ENCODE data around the gene ATP9B. TPM values are rescaled to one million over a fixed set of nuclear protein-coding genes. Genes with fewer than 3 reads are reported as not detected.
A peak's percentile ranks its signal among the peaks of the same experiment; 100 is the strongest.

Gene ATP9B
- total and polyA plus RNA-seq, 10 of the 15 experiments (the other 5 are each of a cell fraction or from before 2014, with no cell fraction given) = 0.74 to 20.7 (median 12.9) TPM

DNA sequence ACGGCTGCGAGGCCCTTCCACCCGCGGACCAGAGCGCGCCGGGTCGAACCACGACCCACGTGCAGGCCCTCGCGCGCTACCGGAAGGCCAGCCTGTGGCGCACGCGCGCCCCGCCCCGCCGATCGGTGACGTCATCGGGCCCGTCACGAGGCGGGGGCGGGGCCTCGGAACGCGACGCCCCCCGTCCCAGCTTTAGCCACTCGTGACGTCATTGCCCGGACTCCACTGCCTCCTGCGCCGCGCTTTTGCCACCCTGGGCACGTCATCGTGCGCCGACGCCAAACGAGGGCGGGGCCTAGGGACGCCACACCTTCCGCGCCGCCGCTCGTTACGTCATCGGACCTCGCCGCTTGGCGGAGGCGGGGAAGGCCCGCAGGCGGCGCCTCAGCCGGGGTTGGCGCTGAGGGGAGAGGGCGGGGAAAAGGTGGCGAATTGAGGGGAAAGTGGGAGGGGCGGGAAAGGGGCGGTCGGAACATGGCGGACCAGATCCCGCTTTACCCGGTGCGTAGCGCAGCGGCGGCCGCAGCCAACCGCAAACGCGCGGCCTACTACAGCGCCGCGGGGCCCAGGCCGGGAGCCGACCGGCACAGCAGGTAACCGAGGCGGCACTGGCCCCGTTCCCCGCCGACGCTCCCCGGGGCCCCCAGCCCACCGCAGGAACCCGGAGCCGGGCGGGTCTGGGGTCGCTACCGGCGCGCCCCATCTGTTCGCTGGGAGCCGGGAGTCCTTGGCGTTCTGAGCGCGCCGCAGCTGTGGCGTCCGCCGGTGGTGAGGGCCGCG lies at the start of gene ATP9B (continued):
- TF ChIP-seq, protein P1, sequence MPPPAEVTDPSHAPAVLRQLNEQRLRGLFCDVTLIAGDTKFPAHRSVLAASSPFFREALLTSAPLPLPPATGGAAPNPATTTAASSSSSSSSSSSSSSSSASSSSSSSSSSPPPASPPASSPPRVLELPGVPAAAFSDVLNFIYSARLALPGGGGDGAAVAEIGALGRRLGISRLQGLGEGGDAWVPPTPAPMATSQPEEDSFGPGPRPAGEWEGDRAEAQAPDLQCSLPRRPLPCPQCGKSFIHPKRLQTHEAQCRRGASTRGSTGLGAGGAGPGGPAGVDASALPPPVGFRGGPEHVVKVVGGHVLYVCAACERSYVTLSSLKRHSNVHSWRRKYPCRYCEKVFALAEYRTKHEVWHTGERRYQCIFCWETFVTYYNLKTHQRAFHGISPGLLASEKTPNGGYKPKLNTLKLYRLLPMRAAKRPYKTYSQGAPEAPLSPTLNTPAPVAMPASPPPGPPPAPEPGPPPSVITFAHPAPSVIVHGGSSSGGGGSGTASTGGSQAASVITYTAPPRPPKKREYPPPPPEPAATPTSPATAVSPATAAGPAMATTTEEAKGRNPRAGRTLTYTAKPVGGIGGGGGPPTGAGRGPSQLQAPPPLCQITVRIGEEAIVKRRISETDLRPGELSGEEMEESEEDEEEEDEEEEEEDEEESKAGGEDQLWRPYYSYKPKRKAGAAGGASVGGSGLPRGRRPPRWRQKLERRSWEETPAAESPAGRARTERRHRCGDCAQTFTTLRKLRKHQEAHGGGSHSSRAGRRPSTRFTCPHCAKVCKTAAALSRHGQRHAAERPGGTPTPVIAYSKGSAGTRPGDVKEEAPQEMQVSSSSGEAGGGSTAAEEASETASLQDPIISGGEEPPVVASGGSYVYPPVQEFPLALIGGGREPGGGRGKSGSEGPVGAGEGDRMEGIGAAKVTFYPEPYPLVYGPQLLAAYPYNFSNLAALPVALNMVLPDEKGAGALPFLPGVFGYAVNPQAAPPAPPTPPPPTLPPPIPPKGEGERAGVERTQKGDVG (CRISPR knock-in tag; IDR thresholded peaks at IDR 0.05) = peak; percentile 64; the same call in 1 of the 2 replicates
- no peak for TF ChIP-seq YBX1 (IDR thresholded peaks at IDR 0.05)
- no peak for TF ChIP-seq NFXL1 (IDR thresholded peaks at IDR 0.05; ENCODE audit: borderline replicate concordance)
- TF ChIP-seq POLR2A (IDR thresholded peaks at IDR 0.05; ENCODE audit: low read depth, low read length) = peak; percentile 90
- peak in 1 of 2 experiments; percentile 67; a peak in 1 of 4 replicates for TF ChIP-seq EP300 (IDR thresholded peaks at IDR 0.05; ENCODE audit: borderline replicate concordance in 1 of 2, control insufficient read depth in 1 of 2, low read depth in 2 of 2, low read length in 2 of 2)
- peak; percentile 93 for TF ChIP-seq MXI1 (IDR thresholded peaks at IDR 0.05; ENCODE audit: low read depth, low read length)
- peak; percentile 81 to 98; a peak in 3 of 4 replicates for TF ChIP-seq BHLHE40 (IDR thresholded peaks at IDR 0.05; ENCODE audit: borderline replicate concordance in 1 of 2, low read depth in 2 of 2, low read length in 1 of 2)
- TF ChIP-seq CBX3 (IDR thresholded peaks at IDR 0.05; ENCODE audit: borderline replicate concordance, low read depth) = no peak
- TF ChIP-seq SREBF1 (IDR thresholded peaks at IDR 0.05; ENCODE audit: low read length) = no peak
- no peak for TF ChIP-seq EZH2 (IDR thresholded peaks at IDR 0.05; ENCODE audit: borderline replicate concordance, control insufficient read depth, low read depth, low read length)
- peak; percentile 72 for TF ChIP-seq USF1 (IDR thresholded peaks at IDR 0.05; ENCODE audit: borderline replicate concordance, extremely low read length, insufficient read depth, low read depth, low read length)
- TF ChIP-seq ELK1 (IDR thresholded peaks at IDR 0.05; ENCODE audit: low read depth, low read length) = peak; percentile 57; the same call in 1 of the 2 replicates
- TF ChIP-seq NRF1 (conservative IDR thresholded peaks at IDR 0.05; ENCODE audit: low read depth, low read length) = peak; percentile 40; the same call in 1 of the 2 replicates
- no peak for TF ChIP-seq SUPT20H (IDR thresholded peaks at IDR 0.05; ENCODE audit: borderline replicate concordance, control insufficient read depth, low read depth, low read length)
- TF ChIP-seq CBX5 (IDR thresholded peaks at IDR 0.05; ENCODE audit: low read depth) = no peak
- peak; percentile 67; the same call in 1 of the 2 replicates for TF ChIP-seq TAF1 (IDR thresholded peaks at IDR 0.05; ENCODE audit: borderline replicate concordance, low read depth, low read length)
- TF ChIP-seq CUX1 (IDR thresholded peaks at IDR 0.05; ENCODE audit: insufficient replicate concordance, low read depth, low read length) = no peak
